D341Med (cell line): Measurements from ENCODE around the gene FRMD4B.

Experiments used
- DNase-seq: peaks from one replicate; pipeline ENCODE4 v3.0.0; 2012; ENCODE audit warnings: low spot score

Gene FRMD4B

DNA sequence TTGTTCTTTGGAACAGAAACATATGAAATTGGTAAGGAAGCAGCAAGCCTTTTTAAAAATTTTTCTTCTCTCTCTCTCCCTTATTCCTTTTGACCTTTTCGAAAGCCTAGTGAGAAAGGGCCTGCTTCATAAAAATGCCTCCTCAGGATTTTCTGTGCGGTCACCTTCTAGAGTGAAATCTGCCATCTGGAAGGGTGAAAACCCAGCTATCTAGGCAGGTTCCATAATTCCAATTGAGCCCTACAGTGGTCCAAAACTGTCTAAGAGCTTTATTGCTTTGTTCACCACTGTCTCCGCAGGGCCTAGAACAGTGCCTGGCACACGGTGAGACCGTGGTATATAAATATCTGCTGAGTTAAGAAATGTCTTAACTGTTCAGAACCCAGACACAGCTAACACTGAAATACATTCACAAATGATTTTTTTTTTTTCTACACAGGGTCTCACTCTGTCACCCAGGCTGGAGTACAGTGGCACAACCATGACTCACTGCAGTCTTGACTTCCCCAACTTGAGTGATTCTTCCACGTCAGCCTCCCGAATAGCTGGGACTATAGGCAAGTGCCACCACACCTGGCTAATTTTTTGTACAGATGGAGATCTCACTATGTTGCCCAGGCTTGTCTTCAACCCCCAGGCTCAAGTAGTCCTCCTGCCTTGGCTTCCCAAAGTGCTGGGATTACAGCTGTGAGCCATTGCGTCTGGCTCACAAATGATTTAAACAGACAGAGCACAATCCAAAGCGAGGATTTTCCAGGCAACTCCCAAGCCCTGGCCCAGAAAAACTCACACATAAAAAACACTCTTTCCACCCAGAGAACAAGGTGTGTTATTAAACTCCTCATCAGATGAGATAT is 64.4 kb downstream of the FRMD4B start:
- no peak for DNase-seq

- no peak for DNase-seq
These were observed 65.0 kb downstream of the FRMD4B start for GRCh38 chr3:69320871-69321271.

DNA sequence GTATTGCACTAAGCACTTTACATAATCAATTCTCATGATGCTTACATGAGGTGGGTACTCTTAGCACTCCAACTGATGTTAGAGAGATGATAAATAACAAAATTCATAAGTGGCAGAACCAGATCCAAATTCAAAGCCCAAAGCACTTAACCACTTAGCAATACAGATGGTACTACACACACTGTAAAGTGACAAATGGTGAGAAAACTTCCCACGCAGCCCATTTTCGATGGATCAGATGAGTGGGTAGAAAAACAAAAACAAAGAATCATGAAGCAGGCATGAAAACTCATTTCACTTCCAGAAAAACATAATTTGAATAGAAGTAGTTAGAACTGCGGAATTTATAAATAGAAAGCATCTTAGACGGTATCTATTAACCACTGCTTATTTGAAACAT is 66.2 kb downstream of the FRMD4B start:
- no peak for DNase-seq

DNA sequence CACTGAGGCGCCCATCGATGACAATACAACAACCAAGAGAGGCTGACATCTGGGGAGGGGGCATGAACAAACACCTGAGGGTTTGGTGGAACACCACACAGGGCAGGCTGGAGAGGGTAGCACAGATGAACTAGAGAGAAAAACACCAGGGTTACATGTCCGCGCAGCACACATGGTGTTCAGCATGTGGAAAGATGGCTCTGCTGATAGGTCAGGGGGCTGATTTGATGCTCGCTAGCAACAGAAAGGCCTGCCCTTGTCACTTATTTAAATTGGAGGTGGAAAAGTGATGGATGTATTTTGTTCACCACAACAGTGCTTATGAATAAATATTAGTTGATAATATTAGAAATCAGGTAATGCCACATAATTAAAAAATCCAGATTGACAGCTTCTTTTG is 67.5 kb downstream of the FRMD4B start:
- DNase-seq = no peak

DNA sequence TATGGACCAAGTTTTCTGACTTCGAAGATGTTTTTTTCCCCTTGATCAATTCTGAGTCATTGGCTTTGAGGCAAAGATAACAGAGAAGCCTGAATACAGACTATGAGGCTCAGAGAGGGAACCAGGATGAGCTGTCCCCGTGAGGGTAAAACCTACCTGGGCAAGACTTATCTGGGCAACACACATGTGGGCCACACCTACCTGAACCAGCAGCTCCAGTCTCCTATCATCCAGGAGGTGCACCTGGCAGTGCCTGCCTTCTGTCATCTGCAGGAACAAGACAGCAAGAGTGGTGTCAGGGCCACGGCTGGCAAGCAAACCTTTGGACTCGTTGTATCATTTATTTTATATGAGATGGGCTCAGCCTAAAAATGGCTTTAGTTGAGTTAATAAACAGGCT is 72.6 kb downstream of the FRMD4B start:
- no peak for DNase-seq

DNA sequence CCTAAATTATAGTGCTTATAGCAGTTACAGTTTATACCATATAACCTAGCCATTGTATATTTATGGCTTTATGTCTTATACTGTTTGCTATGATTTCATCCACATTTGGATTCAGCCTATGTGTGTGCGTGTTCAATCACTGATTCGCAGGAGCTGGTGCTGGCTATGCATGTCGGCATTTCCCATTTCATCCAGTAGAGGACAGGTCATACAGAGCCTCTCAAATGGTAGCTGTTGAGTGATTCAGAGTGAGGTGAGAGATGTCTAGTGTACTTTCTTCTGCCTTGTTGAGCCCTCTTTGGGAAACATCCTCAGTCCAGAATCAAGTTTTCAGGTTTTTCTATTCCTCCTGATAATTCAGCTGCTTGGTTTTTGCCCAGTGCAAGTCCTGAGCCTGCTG is 76.1 kb downstream of the FRMD4B start:
- DNase-seq = no peak

DNA sequence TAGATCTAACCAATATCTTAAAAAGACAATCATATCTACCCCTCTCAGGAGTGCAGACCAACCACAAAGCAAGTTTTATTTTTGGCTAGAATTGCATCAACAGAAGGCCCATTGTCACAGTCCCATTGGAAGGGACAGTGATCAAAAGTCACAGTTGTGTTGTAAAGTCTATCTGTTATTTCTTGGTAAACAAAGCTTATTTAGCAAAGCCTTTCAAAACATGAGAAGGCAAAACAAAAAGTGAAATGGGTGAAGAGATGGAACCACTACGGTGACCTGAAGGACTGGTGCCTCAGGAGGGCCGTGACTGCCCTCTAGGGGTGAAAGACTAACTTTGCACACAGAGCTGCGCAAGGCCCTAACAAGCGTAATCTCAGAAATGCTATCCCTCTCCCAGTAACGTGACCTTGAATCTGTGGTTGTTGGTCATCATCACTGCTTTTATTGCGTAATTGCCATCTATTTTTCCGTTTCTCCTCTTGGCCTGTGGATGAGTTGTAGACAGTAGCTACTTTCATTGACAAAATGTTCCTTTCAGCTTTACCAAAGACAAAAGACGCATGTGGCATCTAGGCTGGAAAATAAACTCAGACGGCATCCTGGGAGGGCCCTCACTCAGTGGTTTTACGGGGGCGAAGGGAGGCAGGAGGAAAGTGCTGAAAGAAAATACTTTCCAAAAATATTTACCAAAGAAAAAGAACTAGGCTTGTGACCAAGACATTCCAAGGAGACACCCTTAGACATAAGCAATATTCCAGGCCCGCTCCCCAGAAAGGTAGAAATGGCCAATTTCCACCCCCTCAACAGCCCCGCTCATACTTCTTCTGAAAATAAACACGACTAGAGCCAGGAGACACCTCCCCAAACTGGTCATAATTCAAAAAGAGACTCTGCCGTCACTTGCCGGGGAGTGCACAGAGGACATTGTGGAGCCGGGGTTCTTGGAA is 79.4 kb downstream of the FRMD4B start:
- peak; percentile 80 for DNase-seq

DNA sequence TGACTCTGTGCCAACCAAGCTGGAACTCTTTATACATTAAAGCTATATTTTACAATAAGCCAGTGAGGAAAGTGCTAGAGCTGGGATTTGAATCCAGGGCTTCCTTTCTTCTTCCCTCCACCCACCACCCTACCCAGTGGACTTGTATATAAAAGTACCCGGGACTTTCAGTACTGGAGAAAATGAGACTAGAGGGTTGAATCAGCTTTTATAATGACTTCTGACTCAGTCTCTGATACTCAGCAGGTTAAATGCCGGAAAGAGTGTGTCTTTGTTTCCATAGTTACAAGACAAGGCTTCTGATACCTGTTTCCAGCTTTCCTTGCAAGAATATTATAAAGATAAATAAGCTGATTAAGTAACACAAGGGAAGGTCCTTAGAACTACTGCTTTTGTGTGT is 80.9 kb downstream of the FRMD4B start:
- DNase-seq = no peak

GRCh38 chr3:69304396-69304795 is 81.5 kb downstream of the FRMD4B start:
- no peak for DNase-seq

GRCh38 chr3:69300296-69300695 is 85.6 kb downstream of the FRMD4B start:
- no peak for DNase-seq

DNA sequence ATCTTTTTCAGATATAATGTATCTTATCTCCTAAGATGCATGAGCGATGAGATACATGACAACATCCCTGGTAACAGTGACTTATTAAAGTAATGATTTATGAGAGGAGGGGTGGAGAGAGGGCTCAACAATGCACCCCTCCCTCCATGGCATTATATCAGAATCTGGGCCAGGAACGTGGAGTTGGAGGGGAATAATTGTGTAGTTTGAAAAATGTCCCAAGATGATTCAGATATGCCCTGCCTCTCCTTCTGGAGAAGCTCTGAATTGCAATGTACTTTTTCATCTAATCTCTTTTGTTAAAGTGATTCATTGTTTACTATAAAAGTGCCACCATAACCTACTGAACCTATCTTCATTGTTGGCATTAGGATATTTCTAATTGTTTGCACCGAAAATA is 86.5 kb downstream of the FRMD4B start:
- DNase-seq = no peak

DNA sequence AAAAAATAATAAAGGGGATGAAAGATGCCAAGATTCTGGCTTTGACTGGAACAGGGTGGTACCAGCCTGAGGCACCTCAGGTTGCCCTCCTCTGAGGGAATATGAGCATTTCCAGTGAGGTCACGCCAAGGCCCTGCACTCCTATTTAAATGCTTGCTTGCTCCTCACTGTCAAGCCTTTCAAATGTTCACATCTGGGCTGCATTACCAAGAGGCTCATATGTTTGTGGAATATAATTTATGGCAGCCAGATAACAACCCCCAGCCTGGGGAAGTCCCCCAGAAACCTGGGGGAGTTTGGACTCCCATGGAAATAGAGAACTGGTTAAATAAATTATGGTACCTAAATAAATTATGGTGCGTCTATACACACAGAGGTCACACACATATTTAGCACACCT is 88.4 kb downstream of the FRMD4B start:
- no peak for DNase-seq

DNA sequence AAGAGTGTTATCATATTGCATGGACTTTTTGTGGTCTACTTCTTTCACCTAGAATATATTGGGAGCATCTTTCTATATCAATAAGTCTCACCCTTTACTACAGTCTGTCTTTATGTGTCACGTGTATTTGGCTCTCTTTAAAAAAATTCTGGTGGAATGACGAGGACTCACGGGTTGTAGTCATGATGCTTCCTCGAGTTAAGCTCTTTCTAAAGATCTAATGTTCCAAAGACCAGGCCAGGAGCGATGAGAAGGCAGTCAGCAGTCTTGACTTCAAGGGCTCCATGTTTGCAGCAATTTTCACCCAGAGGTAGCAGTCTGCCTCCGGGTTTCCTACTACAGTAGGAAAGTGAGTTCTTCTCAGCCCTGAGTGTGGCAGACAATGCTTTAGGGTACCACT is 88.9 kb downstream of the FRMD4B start:
- DNase-seq = no peak

DNA sequence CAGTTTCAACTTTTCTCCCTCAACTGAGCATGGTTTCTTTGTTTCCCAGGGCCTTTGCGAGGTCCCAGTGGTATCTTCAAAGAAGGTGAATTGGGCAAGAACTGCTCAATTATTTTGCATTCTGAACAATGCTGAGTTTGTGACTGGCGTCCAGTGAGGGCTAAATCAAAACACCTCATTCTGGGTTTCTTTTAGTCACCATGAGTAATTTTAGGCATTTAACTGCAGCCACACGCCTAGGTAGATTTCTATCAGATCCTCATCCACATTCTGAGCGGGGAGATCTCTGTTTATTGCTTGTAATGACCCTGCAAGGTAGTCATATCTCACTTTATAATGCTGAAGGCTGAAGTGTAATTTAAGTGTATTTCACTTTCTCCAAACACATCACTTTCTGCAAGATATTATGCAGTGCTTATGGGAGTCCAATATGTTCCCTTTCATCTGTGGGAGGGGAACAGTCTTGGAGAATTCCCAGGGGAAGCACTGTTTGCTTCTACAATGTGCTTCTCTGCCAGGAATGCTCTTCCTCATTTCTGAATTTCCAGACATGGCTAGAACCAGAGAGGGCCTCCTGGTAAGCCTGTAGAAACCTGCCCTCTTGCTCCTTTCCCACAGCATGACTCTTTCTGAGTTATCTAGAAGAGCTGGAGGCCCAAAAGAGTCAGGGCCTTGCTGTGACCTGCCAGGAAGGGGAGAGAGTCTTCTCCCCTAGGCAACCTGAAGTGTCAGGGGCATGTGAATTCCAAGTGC is 91.7 kb downstream of the FRMD4B start:
- DNase-seq = no peak

- no peak for DNase-seq
These were observed 92.8 kb downstream of the FRMD4B start for GRCh38 chr3:69292959-69293574.

GRCh38 chr3:69292185-69292584 is 93.7 kb downstream of the FRMD4B start:
- no peak for DNase-seq

- DNase-seq = no peak
These were observed 95.5 kb downstream of the FRMD4B start for GRCh38 chr3:69290430-69290829.

DNA sequence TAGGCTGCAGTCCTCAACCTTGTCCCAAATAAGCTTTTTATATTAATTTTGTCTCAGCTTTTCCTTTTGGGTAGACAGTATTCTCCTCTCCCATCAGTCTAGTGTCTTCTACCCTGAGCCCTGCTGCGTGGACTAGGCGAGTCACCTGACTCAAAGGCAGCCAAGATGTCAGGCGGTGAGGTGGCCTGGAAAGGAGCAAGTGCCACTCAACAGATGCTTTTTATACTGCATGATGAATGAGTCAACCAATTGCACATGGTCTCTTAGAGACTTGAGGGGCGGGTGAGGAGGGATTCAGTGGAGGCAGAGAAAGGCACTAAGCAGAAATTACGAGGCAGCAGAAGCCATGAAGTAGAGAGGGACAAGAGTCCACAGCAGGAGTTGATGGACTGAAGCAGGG is 95.9 kb downstream of the FRMD4B start:
- no peak for DNase-seq

GRCh38 chr3:69288161-69288895 is 97.6 kb downstream of the FRMD4B start:
- no peak for DNase-seq

GRCh38 chr3:69283913-69284611 is 101.8 kb downstream of the FRMD4B start:
- no peak for DNase-seq

DNA sequence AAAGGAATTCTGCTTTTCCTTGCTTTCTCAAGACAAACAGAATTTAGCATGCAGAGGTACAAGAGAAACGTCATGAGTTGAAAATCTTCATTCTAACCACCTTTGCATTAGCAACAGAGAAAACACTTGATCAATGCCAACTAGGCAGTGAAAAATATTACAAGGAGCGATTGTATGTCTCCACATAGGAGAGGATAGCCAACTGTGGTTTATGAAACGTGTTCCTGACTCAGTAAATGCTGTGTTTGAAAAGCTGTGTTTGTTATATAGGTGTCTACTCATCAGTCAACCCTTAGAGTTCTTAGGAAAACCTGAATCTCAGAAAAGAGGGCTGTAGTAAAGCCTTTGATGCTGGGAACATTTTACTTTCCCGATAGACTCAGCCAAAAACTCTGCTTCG is 102.4 kb downstream of the FRMD4B start:
- no peak for DNase-seq
